Measurements from ENCODE around the gene PEAR1.

The PEAR1 gene

DNA sequence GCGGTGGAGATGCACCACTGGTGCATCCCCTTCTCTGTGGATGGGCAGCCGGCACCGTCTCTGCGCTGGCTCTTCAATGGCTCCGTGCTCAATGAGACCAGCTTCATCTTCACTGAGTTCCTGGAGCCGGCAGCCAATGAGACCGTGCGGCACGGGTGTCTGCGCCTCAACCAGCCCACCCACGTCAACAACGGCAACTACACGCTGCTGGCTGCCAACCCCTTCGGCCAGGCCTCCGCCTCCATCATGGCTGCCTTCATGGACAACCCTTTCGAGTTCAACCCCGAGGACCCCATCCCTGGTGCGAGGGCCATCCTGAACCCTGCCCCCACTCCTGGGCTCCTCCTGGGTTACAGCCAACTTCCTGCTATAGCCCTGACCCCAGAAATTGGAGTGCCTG, 19.9 kb upstream of the PEAR1 start:
- no peak overlapping the region for H3K27ac ChIP-seq (ENCODE audit: low read length)
- H3K27me3 ChIP-seq (ENCODE audit: low read depth, low read length): peaks cover 34% of the 10 kb centered on the region
- no peak overlapping the region for H2AFZ ChIP-seq (ENCODE audit: low read depth, low read length)
- no peak overlapping the region for H3K4me3 ChIP-seq (ENCODE audit: low read length)
- H3K79me2 ChIP-seq (ENCODE audit: low read length): no peaks in the 10 kb centered on the region
- TF ChIP-seq EZH2phosphoT487 (IDR thresholded peaks at IDR 0.05; ENCODE audit: low read depth): no peak
- TF ChIP-seq, protein P1, sequence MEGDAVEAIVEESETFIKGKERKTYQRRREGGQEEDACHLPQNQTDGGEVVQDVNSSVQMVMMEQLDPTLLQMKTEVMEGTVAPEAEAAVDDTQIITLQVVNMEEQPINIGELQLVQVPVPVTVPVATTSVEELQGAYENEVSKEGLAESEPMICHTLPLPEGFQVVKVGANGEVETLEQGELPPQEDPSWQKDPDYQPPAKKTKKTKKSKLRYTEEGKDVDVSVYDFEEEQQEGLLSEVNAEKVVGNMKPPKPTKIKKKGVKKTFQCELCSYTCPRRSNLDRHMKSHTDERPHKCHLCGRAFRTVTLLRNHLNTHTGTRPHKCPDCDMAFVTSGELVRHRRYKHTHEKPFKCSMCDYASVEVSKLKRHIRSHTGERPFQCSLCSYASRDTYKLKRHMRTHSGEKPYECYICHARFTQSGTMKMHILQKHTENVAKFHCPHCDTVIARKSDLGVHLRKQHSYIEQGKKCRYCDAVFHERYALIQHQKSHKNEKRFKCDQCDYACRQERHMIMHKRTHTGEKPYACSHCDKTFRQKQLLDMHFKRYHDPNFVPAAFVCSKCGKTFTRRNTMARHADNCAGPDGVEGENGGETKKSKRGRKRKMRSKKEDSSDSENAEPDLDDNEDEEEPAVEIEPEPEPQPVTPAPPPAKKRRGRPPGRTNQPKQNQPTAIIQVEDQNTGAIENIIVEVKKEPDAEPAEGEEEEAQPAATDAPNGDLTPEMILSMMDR (IDR thresholded peaks at IDR 0.05; ENCODE audit: low read depth, low read length): no peak
- no peaks in the 10 kb centered on the region for H4K20me1 ChIP-seq (ENCODE audit: insufficient read depth, low read length)
- no peaks in the 10 kb centered on the region for H3K36me3 ChIP-seq (replicated peaks; ENCODE audit: low read depth, low read length)
- H3K9me3 ChIP-seq (ENCODE audit: insufficient read depth, low read length): no peaks in the 10 kb centered on the region
- H3K4me2 ChIP-seq (ENCODE audit: low read length): no peak overlapping the region
- H3K9ac ChIP-seq (ENCODE audit: low read length): no peak overlapping the region
- H3K4me1 ChIP-seq (ENCODE audit: low read length): no peaks in the 10 kb centered on the region

DNA sequence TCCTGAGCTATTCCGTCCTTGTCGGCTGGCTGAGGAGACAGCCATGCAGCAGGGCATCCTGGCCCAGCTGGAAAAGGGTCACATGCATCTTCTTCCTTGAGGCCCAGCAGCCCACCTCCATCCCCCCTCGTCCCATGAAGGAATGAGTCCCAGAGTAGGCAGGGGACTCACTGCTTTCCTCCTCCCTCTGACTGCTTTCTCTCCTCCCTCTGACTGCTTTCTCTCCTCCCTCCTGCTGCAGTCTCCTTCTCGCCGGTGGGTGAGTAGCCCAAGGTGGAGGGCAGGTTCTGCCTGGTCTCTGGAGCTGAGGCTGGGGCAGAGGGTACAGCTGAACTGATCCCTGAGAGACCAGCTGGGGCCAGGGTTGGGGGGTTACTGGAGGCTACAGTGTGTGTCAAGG, 19.4 kb upstream of the PEAR1 start:
- no peak overlapping the region for H2AFZ ChIP-seq (ENCODE audit: low read depth, low read length)
- H3K4me2 ChIP-seq (ENCODE audit: low read length): no peak overlapping the region
- H3K27me3 ChIP-seq (ENCODE audit: low read depth, low read length): peaks cover 34% of the 10 kb centered on the region
- H3K4me1 ChIP-seq (ENCODE audit: low read length): no peaks in the 10 kb centered on the region
- no peak overlapping the region for H3K27ac ChIP-seq (ENCODE audit: low read length)
- no peak overlapping the region for H3K9ac ChIP-seq (ENCODE audit: low read length)
- H3K79me2 ChIP-seq (ENCODE audit: low read length): no peaks in the 10 kb centered on the region
- no peak for TF ChIP-seq EZH2phosphoT487 (IDR thresholded peaks at IDR 0.05; ENCODE audit: low read depth)
- TF ChIP-seq, protein P1 (IDR thresholded peaks at IDR 0.05; ENCODE audit: low read depth, low read length): no peak
- H3K4me3 ChIP-seq (ENCODE audit: low read length): no peak overlapping the region
- H3K36me3 ChIP-seq (replicated peaks; ENCODE audit: low read depth, low read length): no peaks in the 10 kb centered on the region
- no peaks in the 10 kb centered on the region for H3K9me3 ChIP-seq (ENCODE audit: insufficient read depth, low read length)
- H4K20me1 ChIP-seq (ENCODE audit: insufficient read depth, low read length): no peaks in the 10 kb centered on the region

DNA sequence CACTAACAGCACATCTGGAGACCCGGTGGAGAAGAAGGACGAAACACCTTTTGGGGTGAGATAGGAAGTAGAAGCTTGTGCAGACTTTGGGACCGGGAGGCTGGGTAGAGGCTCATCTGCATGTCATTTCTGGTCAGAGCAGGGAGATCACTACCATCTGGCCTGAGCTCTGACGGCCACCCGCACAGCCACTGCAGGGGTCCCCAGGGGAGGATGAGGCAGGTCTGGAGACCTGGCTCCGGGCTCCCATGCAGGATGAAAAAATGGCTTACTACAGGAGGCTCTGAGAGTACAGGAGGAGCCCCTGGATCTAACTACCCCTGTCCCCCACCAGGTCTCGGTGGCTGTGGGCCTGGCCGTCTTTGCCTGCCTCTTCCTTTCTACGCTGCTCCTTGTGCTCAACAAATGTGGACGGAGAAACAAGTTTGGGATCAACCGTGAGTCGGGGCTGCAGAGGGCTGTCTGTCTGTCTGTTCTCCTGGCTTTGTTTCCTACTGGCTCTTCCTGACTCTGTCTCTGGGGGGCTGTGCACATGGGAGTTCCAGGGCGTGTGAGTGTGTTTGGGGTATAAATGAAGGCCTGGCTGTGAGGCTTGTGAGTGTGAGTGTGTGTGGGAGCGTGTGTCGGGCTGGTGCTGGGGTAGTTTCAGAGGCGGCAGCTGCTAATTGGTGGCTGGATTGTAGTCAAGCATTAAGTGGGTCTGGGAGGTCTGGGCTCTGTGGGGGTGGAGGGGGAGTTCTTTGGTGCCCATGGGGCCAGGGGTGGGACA, 18.8 kb upstream of the PEAR1 start:
- Histone ChIP-seq H3K27me3 (ENCODE audit: low read depth, low read length) (peaks cover 34% of the 10 kb centered on the region), H3K4me2 (ENCODE audit: low read length) (no peak overlapping the region), H3K79me2 (ENCODE audit: low read length) (no peaks in the 10 kb centered on the region), H3K27ac (ENCODE audit: low read length) (no peak overlapping the region), H3K9ac (ENCODE audit: low read length) (no peak overlapping the region), H3K9me3 (ENCODE audit: insufficient read depth, low read length) (no peaks in the 10 kb centered on the region), H4K20me1 (ENCODE audit: insufficient read depth, low read length) (no peaks in the 10 kb centered on the region), H3K36me3 (replicated peaks; ENCODE audit: low read depth, low read length) (no peaks in the 10 kb centered on the region), H2AFZ (ENCODE audit: low read depth, low read length) (no peak overlapping the region), H3K4me3 (ENCODE audit: low read length) (no peak overlapping the region), H3K4me1 (ENCODE audit: low read length) (no peaks in the 10 kb centered on the region)
- TF ChIP-seq, protein P1 (IDR thresholded peaks at IDR 0.05; ENCODE audit: low read depth, low read length): no peak
- no peak for TF ChIP-seq EZH2phosphoT487 (IDR thresholded peaks at IDR 0.05; ENCODE audit: low read depth)

DNA sequence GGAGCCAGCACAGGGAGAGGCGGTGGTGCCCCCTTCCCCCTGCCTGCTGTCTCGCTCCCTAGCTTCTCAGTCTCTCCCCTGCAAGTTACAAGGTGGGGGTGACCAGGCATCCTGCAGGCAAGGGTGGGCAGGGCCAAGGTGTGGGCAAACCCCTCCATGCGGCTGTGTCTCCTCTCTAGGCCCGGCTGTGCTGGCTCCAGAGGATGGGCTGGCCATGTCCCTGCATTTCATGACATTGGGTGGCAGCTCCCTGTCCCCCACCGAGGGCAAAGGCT, 18.2 kb upstream of the PEAR1 start:
- H3K27me3 ChIP-seq (ENCODE audit: low read depth, low read length): peaks cover 34% of the 10 kb centered on the region
- no peaks in the 10 kb centered on the region for H3K4me1 ChIP-seq (ENCODE audit: low read length)
- no peaks in the 10 kb centered on the region for H3K36me3 ChIP-seq (replicated peaks; ENCODE audit: low read depth, low read length)
- H3K4me3 ChIP-seq (ENCODE audit: low read length): no peak overlapping the region
- TF ChIP-seq, protein P1 (IDR thresholded peaks at IDR 0.05; ENCODE audit: low read depth, low read length): no peak
- no peak for TF ChIP-seq EZH2phosphoT487 (IDR thresholded peaks at IDR 0.05; ENCODE audit: low read depth)
- no peak overlapping the region for H3K9ac ChIP-seq (ENCODE audit: low read length)
- H3K9me3 ChIP-seq (ENCODE audit: insufficient read depth, low read length): no peaks in the 10 kb centered on the region
- no peak overlapping the region for H3K4me2 ChIP-seq (ENCODE audit: low read length)
- H3K79me2 ChIP-seq (ENCODE audit: low read length): no peaks in the 10 kb centered on the region
- H3K27ac ChIP-seq (ENCODE audit: low read length): no peak overlapping the region
- no peak overlapping the region for H2AFZ ChIP-seq (ENCODE audit: low read depth, low read length)
- no peaks in the 10 kb centered on the region for H4K20me1 ChIP-seq (ENCODE audit: insufficient read depth, low read length)
